ENCODE results near the gene TSHZ2. TPM values are rescaled to one million over a fixed set of nuclear protein-coding genes. Genes with fewer than 3 reads are reported as not detected.
A peak's percentile ranks its signal among the peaks of the same experiment; 100 is the strongest.

The TSHZ2 gene
- total and polyA plus RNA-seq, 7 donors = 1.2 to 32.7 (median 14.0) TPM

DNA sequence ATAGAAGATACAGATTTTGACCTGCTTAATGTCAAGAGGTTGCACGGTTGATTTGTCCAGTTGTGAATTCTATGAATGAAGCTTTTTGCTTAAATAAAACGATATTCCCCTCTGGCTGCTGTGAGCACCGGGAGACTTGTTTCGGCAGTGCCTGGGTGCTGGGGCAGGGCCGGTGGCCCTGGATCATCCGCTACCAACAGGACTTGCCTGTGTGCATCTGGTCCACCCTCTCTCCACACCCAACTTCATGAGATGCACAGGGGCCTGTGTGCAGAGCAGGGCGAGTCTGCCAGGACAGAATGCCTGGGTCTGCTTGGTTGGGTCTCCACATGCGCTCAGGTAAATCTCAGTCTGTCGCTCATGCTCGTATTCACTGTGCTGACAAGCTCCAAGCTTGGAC, 65.5 kb downstream of the TSHZ2 start:
- WGBS, 2 donors = 91 to 96% methylated on average over 10 of the region's 10 CpGs
- TF ChIP-seq EP300 (IDR thresholded peaks at IDR 0.05) (no peak), CTCF (IDR thresholded peaks at IDR 0.05) (no peak), POLR2AphosphoS5 (IDR thresholded peaks at IDR 0.05) (no peak), POLR2A (IDR thresholded peaks at IDR 0.05) (no peak)
- no peak for DNase-seq

GRCh38 chr20:53038299-53038698, 66.1 kb downstream of the TSHZ2 start:
- Histone ChIP-seq H3K4me1 (peaks cover 0 to 14% (median 0%) of the 10 kb centered on the region in 4 donors), H3K36me3 (no peaks in the 10 kb centered on the region), H3K9me3 (no peaks in the 10 kb centered on the region), H3K27me3 (no peaks in the 10 kb centered on the region), H3K4me3 (no peak overlapping the region), H3K27ac (no peak overlapping the region)
- WGBS, 2 donors = 86 to 93% methylated on average over 2 of the region's 2 CpGs
- intact Hi-C loops (cut with DNase I) = no loop called here
- TF ChIP-seq EP300 (IDR thresholded peaks at IDR 0.05) (no peak), POLR2A (IDR thresholded peaks at IDR 0.05) (no peak), CTCF (IDR thresholded peaks at IDR 0.05) (no peak), POLR2AphosphoS5 (IDR thresholded peaks at IDR 0.05) (no peak)
- no peak for DNase-seq

More for the DNA sequence above, 65.5 kb downstream of the TSHZ2 start:
- Histone ChIP-seq H3K27me3 (no peaks in the 10 kb centered on the region), H3K9me3 (no peaks in the 10 kb centered on the region), H3K27ac (peak overlapping the region in 1 of 4 donors; percentile 6), H3K4me3 (no peak overlapping the region), H3K4me1 (peaks cover 0 to 7% (median 0%) of the 10 kb centered on the region in 4 donors), H3K36me3 (no peaks in the 10 kb centered on the region)
- intact Hi-C loops (cut with DNase I) = no loop called here

- Histone ChIP-seq H3K9me3 (no peaks in the 10 kb centered on the region), H3K27ac (peak overlapping the region; percentile 6 to 64 (median 44)), H3K4me3 (no peak overlapping the region), H3K4me1 (peaks cover 0 to 19% (median 0%) of the 10 kb centered on the region in 4 donors), H3K36me3 (no peaks in the 10 kb centered on the region), H3K27me3 (no peaks in the 10 kb centered on the region)
- DNase-seq = peak; percentile 74
- 67 to 74% methylated on average over 14 of the region's 14 CpGs for WGBS, 2 donors
- peak in 1 of 4 donors; percentile 13 for TF ChIP-seq POLR2AphosphoS5 (IDR thresholded peaks at IDR 0.05)
- TF ChIP-seq CTCF (IDR thresholded peaks at IDR 0.05) = no peak
- intact Hi-C loops (cut with DNase I) = no loop called here
Observed at GRCh38 chr20:53040693-53041589, 68.8 kb downstream of the TSHZ2 start.

GRCh38 chr20:53042521-53042920, 70.4 kb downstream of the TSHZ2 start:
- TF ChIP-seq POLR2A (IDR thresholded peaks at IDR 0.05) = no peak
- no peak for TF ChIP-seq POLR2AphosphoS5 (IDR thresholded peaks at IDR 0.05)
- no peak for TF ChIP-seq EP300 (IDR thresholded peaks at IDR 0.05)
- no peak for TF ChIP-seq CTCF (IDR thresholded peaks at IDR 0.05)
- H3K9me3 ChIP-seq = peaks cover 0 to 4% (median under 1%) of the 10 kb centered on the region in 4 donors
- peaks cover 0 to 22% (median 0%) of the 10 kb centered on the region in 4 donors for H3K4me1 ChIP-seq
- no peak for DNase-seq
- no peaks in the 10 kb centered on the region for H3K36me3 ChIP-seq
- intact Hi-C loops (cut with DNase I) = no loop called here
- H3K4me3 ChIP-seq = no peak overlapping the region
- peaks cover 0 to 9% (median 0%) of the 10 kb centered on the region in 3 donors for H3K27me3 ChIP-seq
- 65% methylated on average over 3 of the region's 3 CpGs for WGBS, 2 donors
- H3K27ac ChIP-seq = peak overlapping the region in 1 of 4 donors; percentile 58
